ENCODE data around the gene YEATS2. TPM values are rescaled to one million over a fixed set of nuclear protein-coding genes. Genes with fewer than 3 reads are reported as not detected.

YEATS2 gene
- polyA plus RNA-seq, 3 donors = 4.2 to 33.0 (median 5.0) TPM

- Histone ChIP-seq H3K79me2 (ENCODE audit: insufficient read depth, low read length) (no peaks in the 10 kb centered on the region), H4K20me1 (ENCODE audit: insufficient read depth, low read length) (no peaks in the 10 kb centered on the region), H3K27me3 (ENCODE audit: control insufficient read depth in 2 of 2, insufficient read depth in 2 of 2, low read length in 2 of 2) (no peaks in the 10 kb centered on the region), H3K4me1 (ENCODE audit: control insufficient read depth in 1 of 2, insufficient read depth in 2 of 2, low read length in 2 of 2) (peaks cover 11 to 14% of the 10 kb centered on the region in 2 donors), H3K9me3 (replicated peaks in 1 of 2; ENCODE audit: control insufficient read depth in 1 of 2, insufficient read depth in 1 of 2, low read length in 2 of 2) (no peaks in the 10 kb centered on the region), H3K27ac (ENCODE audit: low read depth in 1 of 2, low read length in 2 of 2) (peak overlapping the region in 1 of 2 donors; percentile 40), H3K9ac (ENCODE audit: insufficient read depth, low read length, poor library complexity, severe bottlenecking) (no peak overlapping the region), H2AFZ (ENCODE audit: insufficient read depth, low read depth, low read length, poor library complexity, severe bottlenecking) (peak overlapping the region; percentile 17), H3K36me3 (replicated peaks in 1 of 2; ENCODE audit: control insufficient read depth in 1 of 2, insufficient read depth in 2 of 2, low read length in 2 of 2) (peaks cover 16 to 64% of the 10 kb centered on the region in 2 donors), H3K4me2 (replicated peaks; ENCODE audit: extremely low read depth, low read length, poor library complexity, severe bottlenecking) (no peak overlapping the region), H3K4me3 (replicated peaks in 1 of 3; ENCODE audit: low read depth in 2 of 3, low read length in 3 of 3) (no peak overlapping the region)
- no peaks in the 10 kb centered on the region for H3K27me3 Mint-ChIP-seq (ENCODE audit: low read depth in 3 of 3)
- H3K27ac Mint-ChIP-seq = peak overlapping the region in 2 of 7 donors; percentile 6 to 48
- H3K4me1 Mint-ChIP-seq = peaks cover 16% of the 10 kb centered on the region
- peaks cover 17 to 61% of the 10 kb centered on the region in 2 donors for H3K36me3 Mint-ChIP-seq
- H3K4me3 Mint-ChIP-seq = no peak overlapping the region
- no peaks in the 10 kb centered on the region for H3K9me3 Mint-ChIP-seq
- intact Hi-C loops (cut with micrococcal nuclease) = loop anchor here (2.0 to 5.0 kb wide), 2 partner anchors 295 to 298 kb away; no protein-coding TSS in a partner anchor
- WGBS (ENCODE audit: insufficient coverage) = 52% methylated on average over 5 of the region's 9 CpGs
- DNase-seq = peak; percentile 39 to 63 (median 63)
- TF ChIP-seq, protein P1, sequence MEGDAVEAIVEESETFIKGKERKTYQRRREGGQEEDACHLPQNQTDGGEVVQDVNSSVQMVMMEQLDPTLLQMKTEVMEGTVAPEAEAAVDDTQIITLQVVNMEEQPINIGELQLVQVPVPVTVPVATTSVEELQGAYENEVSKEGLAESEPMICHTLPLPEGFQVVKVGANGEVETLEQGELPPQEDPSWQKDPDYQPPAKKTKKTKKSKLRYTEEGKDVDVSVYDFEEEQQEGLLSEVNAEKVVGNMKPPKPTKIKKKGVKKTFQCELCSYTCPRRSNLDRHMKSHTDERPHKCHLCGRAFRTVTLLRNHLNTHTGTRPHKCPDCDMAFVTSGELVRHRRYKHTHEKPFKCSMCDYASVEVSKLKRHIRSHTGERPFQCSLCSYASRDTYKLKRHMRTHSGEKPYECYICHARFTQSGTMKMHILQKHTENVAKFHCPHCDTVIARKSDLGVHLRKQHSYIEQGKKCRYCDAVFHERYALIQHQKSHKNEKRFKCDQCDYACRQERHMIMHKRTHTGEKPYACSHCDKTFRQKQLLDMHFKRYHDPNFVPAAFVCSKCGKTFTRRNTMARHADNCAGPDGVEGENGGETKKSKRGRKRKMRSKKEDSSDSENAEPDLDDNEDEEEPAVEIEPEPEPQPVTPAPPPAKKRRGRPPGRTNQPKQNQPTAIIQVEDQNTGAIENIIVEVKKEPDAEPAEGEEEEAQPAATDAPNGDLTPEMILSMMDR (IDR thresholded peaks at IDR 0.05) = peak; percentile 86
Measured at GRCh38 chr3:183766745-183767606, 69.4 kb downstream of the YEATS2 start.

DNA sequence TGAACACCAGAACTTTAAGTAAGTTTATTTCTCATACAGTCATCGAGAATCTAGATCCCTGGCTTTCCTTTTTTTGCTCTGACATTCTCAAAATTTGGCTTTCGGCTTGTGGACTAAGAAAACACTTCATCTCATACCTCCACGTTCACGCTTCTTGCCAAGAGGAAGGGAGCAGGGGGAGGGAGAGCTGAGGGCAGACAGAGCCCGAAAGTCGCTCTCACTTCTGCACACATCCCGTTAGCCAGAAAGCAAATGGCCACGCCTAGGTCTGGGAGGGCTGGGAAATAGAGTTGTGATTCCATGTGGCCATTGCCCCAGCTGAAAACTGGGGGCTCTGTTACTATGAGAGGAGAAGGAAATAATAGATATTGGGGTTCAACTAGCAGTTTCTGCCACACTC lies 70.5 kb downstream of the YEATS2 start:
- H3K27ac Mint-ChIP-seq = peak overlapping the region in 2 of 7 donors; percentile 4 to 59
- Histone ChIP-seq H4K20me1 (ENCODE audit: insufficient read depth, low read length) (no peaks in the 10 kb centered on the region), H3K79me2 (ENCODE audit: insufficient read depth, low read length) (no peaks in the 10 kb centered on the region), H2AFZ (ENCODE audit: insufficient read depth, low read depth, low read length, poor library complexity, severe bottlenecking) (no peak overlapping the region), H3K9me3 (replicated peaks in 1 of 2; ENCODE audit: control insufficient read depth in 1 of 2, insufficient read depth in 1 of 2, low read length in 2 of 2) (no peaks in the 10 kb centered on the region), H3K27me3 (ENCODE audit: control insufficient read depth in 2 of 2, insufficient read depth in 2 of 2, low read length in 2 of 2) (no peaks in the 10 kb centered on the region), H3K27ac (ENCODE audit: low read depth in 1 of 2, low read length in 2 of 2) (no peak overlapping the region), H3K4me1 (ENCODE audit: control insufficient read depth in 1 of 2, insufficient read depth in 2 of 2, low read length in 2 of 2) (peaks cover 11 to 14% of the 10 kb centered on the region in 2 donors), H3K4me3 (replicated peaks in 1 of 3; ENCODE audit: low read depth in 2 of 3, low read length in 3 of 3) (no peak overlapping the region), H3K9ac (ENCODE audit: insufficient read depth, low read length, poor library complexity, severe bottlenecking) (no peak overlapping the region), H3K4me2 (replicated peaks; ENCODE audit: extremely low read depth, low read length, poor library complexity, severe bottlenecking) (no peak overlapping the region), H3K36me3 (replicated peaks in 1 of 2; ENCODE audit: control insufficient read depth in 1 of 2, insufficient read depth in 2 of 2, low read length in 2 of 2) (peaks cover 7 to 64% of the 10 kb centered on the region in 2 donors)
- H3K4me1 Mint-ChIP-seq = peaks cover 16% of the 10 kb centered on the region
- intact Hi-C loops (cut with micrococcal nuclease) = loop anchor here in 1 of 2 donors (5.0 kb wide), 1 partner anchor 296 kb away; no protein-coding TSS in a partner anchor
- no peaks in the 10 kb centered on the region for H3K9me3 Mint-ChIP-seq
- no peak overlapping the region for H3K4me3 Mint-ChIP-seq
- H3K27me3 Mint-ChIP-seq (ENCODE audit: low read depth in 3 of 3) = no peaks in the 10 kb centered on the region
- WGBS (ENCODE audit: insufficient coverage) = no CpG with 5 or more reads among the region's 8 CpGs
- H3K36me3 Mint-ChIP-seq = peaks cover 17 to 62% of the 10 kb centered on the region in 2 donors
- DNase-seq = no peak
- TF ChIP-seq, protein P1 (IDR thresholded peaks at IDR 0.05) = no peak
